OCI-LY7 (cell line): ENCODE measurements around the gene WDR7. TPM values are rescaled to one million over a fixed set of nuclear protein-coding genes. Genes with fewer than 3 reads are reported as not detected.

Experiments
- BruUV-seq: library from RNA; stranded (reverse); fragments of 400-500 nt; replicated peaks from 2 replicates; lab custom pipeline; 2021; lab: Mats Ljungman, UMichigan
- CTCF ChIA-PET: fragments of 300-600 bp; sonication (Branson Sonifier 250); formaldehyde crosslinking; loops from one replicate; lab custom pipeline; 2022; ENCODE audit warnings: antibody characterized with exemption; ENCODE audit not compliant: unreplicated experiment; lab: Charles Lee
- POLR2A ChIA-PET: fragments of 300-600 bp; sonication (Branson Sonifier 250); formaldehyde crosslinking; loops from one replicate; lab custom pipeline; 2022; ENCODE audit warnings: antibody characterized with exemption; lab: Charles Lee
- DNase-seq: peaks from one replicate; pipeline ENCODE4 v3.0.0-alpha.2; 2015; ENCODE audit warnings: low spot score
- H2AFZ ChIP-seq: fragments of 200-600 bp; sonication (generic), shearing (Covaris generic); 2 replicates; pipeline ENCODE4 v1.6.1; 2014; ENCODE audit warnings: mild to moderate bottlenecking, antibody characterized with exemption, low read length, moderate library complexity
- H3K27ac ChIP-seq: fragments of 200-600 bp; sonication (generic); 2 replicates; pipeline ENCODE4 v1.5.1; 2014; ENCODE audit warnings: mixed run types, low read depth, mild to moderate bottlenecking, moderate library complexity, low read length, inconsistent platforms; ENCODE audit not compliant: poor library complexity, severe bottlenecking
- H3K36me3 ChIP-seq: fragments of 200-600 bp; sonication (generic); 2 replicates; pipeline ENCODE4 v1.6.1; 2014; ENCODE audit warnings: mild to moderate bottlenecking, antibody characterized with exemption, low read length, moderate library complexity, mixed read lengths; ENCODE audit not compliant: insufficient read depth
- H3K4me1 ChIP-seq: fragments of 200-600 bp; sonication (generic); 2 replicates; pipeline ENCODE4 v1.5.1; 2014; ENCODE audit warnings: mild to moderate bottlenecking, low read length; ENCODE audit not compliant: insufficient read depth, poor library complexity, severe bottlenecking
- H3K4me2 ChIP-seq: fragments of 200-600 bp; sonication (generic); 2 replicates; pipeline ENCODE4 v1.6.1; 2014; ENCODE audit warnings: mild to moderate bottlenecking, low read length
- H3K4me3 ChIP-seq: fragments of 200-600 bp; sonication (generic); 2 replicates; pipeline ENCODE4 v1.5.1; 2014; ENCODE audit warnings: mild to moderate bottlenecking, low read depth, low read length; ENCODE audit not compliant: poor library complexity, severe bottlenecking
- H3K79me2 ChIP-seq: fragments of 200-600 bp; sonication (generic); 2 replicates; pipeline ENCODE4 v1.6.1; 2016; ENCODE audit warnings: low read depth, mild to moderate bottlenecking, low read length, moderate library complexity, mixed read lengths; ENCODE audit not compliant: insufficient read depth
- H3K9me2 ChIP-seq: fragments of 200-600 bp; sonication (generic); 2 replicates; pipeline ENCODE4 v1.6.1; 2016; ENCODE audit warnings: mild to moderate bottlenecking, low read length, mixed read lengths; ENCODE audit not compliant: insufficient read depth
- H3K9me3 ChIP-seq: fragments of 200-600 bp; sonication (generic); 2 replicates; pipeline ENCODE4 v1.6.1; 2014; ENCODE audit warnings: mild to moderate bottlenecking, mixed run types, low read length, mixed read lengths
- H4K20me1 ChIP-seq: fragments of 200-600 bp; sonication (generic); 2 replicates; pipeline ENCODE4 v1.6.1; 2014; ENCODE audit warnings: mild to moderate bottlenecking, antibody characterized with exemption, low read length, moderate library complexity, mixed read lengths; ENCODE audit not compliant: insufficient read depth
- EZH2phosphoT487 ChIP-seq: fragments of 200-600 bp; sonication (generic); IDR thresholded peaks from 2 replicates; pipeline ENCODE4 v1.6.1; 2018; ENCODE audit warnings: low read depth, borderline replicate concordance, mild to moderate bottlenecking, mixed run types, antibody characterized with exemption, low read length, moderate library complexity, mixed read lengths
- intact Hi-C: fragments of 100-400 bp; cut with micrococcal nuclease; formaldehyde crosslinking; loops from one replicate; pipeline ENCODE4 v1.10.0; 2022; ENCODE audit not compliant: unreplicated experiment
- total RNA-seq, 2 experiments: library from RNA; depleted of rRNA in 1 of 2; stranded (reverse); fragments of >200 nt in 1 of 2; shearing (Covaris generic) in 1 of 2; gene quantifications; 2 replicates each; pipeline ENCODE4 v1.2.3, GENCODE V29; 2014 to 2022
- TF ChIP-seq, protein P1 (sequence below): fragments of 200-600 bp; sonication (generic); conservative IDR thresholded peaks from 2 replicates; pipeline ENCODE4 v1.5.1; 2014; ENCODE audit warnings: mild to moderate bottlenecking, antibody characterized with exemption, low read length, moderate library complexity, mixed read lengths

WDR7 gene
- total RNA-seq, 2 experiments from 2014 or later: 13.2 to 17.1 TPM

DNA sequence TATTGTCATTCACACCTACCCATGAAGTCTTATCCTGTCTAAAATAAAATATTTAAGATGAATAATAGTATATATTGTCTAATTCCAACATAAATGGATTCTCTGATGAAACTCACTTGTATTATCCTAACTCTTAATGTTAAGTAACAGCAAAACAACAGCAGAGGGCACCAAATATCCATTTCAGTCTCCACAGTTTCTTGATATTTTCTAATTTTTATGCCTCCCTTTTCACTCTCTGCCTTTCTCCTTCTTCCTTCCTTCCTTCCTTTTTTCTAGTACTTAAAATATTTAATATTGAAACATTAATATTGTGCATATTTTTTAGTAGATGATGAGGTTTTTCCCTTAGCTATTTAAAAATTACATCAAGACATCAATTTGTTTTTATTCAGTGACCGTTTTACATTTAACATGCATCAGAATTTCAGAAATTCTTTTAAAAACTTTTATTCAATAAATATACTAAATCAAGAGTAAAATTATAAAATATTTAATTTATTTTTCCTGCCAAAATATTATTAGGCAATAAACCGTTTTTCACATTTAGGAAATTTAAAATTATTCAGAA lies 97.6 kb downstream of the WDR7 start:
- Histone ChIP-seq H2AFZ (no peak overlapping the region), H4K20me1 (no peaks in the 10 kb centered on the region), H3K9me2 (no peaks in the 10 kb centered on the region), H3K4me2 (no peak overlapping the region), H3K79me2 (no peaks in the 10 kb centered on the region), H3K4me3 (no peak overlapping the region), H3K4me1 (no peaks in the 10 kb centered on the region), H3K27ac (no peak overlapping the region), H3K36me3 (no peaks in the 10 kb centered on the region), H3K9me3 (no peaks in the 10 kb centered on the region)
- POLR2A ChIA-PET: interaction anchor here (0.7 kb wide), 1 partner anchor 182 kb away, joined by 3 read pairs; no protein-coding TSS in a partner anchor
- intact Hi-C loops: loop anchor here (2.0 kb wide), 1 partner anchor 698 kb away; no protein-coding TSS in a partner anchor
- BruUV-seq: no TSS peak
- DNase-seq: peak; percentile 7
- CTCF ChIA-PET: no interaction called here
- TF ChIP-seq EZH2phosphoT487: no peak
- TF ChIP-seq, protein P1, sequence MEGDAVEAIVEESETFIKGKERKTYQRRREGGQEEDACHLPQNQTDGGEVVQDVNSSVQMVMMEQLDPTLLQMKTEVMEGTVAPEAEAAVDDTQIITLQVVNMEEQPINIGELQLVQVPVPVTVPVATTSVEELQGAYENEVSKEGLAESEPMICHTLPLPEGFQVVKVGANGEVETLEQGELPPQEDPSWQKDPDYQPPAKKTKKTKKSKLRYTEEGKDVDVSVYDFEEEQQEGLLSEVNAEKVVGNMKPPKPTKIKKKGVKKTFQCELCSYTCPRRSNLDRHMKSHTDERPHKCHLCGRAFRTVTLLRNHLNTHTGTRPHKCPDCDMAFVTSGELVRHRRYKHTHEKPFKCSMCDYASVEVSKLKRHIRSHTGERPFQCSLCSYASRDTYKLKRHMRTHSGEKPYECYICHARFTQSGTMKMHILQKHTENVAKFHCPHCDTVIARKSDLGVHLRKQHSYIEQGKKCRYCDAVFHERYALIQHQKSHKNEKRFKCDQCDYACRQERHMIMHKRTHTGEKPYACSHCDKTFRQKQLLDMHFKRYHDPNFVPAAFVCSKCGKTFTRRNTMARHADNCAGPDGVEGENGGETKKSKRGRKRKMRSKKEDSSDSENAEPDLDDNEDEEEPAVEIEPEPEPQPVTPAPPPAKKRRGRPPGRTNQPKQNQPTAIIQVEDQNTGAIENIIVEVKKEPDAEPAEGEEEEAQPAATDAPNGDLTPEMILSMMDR: peak; percentile 68

DNA sequence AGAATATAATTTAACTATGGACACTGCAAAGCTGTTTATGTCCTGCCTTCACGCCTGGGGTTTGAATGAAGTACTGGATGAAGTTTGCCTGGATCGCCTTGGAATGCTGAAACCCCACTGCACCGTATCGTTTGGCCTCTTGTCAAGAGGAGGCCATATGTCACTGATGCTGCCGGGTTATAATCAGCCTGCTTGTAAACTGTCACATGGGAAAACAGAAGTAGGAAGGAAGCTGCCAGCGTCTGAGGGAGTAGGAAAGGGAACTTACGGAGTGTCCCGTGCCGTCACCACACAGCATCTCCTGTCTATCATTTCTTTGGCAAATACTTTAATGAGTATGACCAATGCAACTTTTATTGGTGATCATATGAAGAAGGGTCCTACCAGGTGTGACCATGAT lies 105.8 kb downstream of the WDR7 start:
- H4K20me1 ChIP-seq: no peaks in the 10 kb centered on the region
- intact Hi-C loops: no loop called here
- CTCF ChIA-PET: no interaction called here

DNA sequence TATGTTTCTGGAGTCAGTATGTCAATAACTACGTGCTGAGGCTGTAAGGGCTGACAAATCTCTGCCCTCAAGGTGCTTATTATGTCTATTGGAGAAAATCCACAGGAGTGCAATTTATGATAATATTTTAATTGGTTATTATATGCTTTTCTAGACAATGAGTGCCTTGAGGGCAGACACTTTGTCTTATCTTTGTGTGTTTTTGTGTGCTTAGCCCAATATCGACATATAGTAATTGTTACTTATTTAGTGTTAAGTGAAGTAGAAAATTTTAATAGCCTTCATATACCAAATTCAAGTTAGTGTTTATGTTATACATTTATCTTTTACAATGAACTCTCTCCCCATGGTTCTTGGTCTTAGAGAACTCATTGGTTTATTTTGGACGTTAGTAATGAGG lies 118.9 kb downstream of the WDR7 start:
- TF ChIP-seq, protein P1: no peak
- no peak for TF ChIP-seq EZH2phosphoT487
- Histone ChIP-seq H2AFZ (no peak overlapping the region), H3K27ac (no peak overlapping the region), H4K20me1 (no peaks in the 10 kb centered on the region), H3K4me1 (no peaks in the 10 kb centered on the region), H3K9me2 (no peaks in the 10 kb centered on the region), H3K4me3 (no peak overlapping the region), H3K79me2 (no peaks in the 10 kb centered on the region), H3K36me3 (no peaks in the 10 kb centered on the region), H3K9me3 (no peaks in the 10 kb centered on the region), H3K4me2 (no peak overlapping the region)
- no TSS peak for BruUV-seq
- CTCF ChIA-PET: no interaction called here
- POLR2A ChIA-PET: no interaction called here
- intact Hi-C loops: no loop called here
- no peak for DNase-seq

More for the DNA sequence above, 105.8 kb downstream of the WDR7 start:
- Histone ChIP-seq H3K36me3 (no peaks in the 10 kb centered on the region), H2AFZ (no peak overlapping the region), H3K4me3 (no peak overlapping the region), H3K79me2 (no peaks in the 10 kb centered on the region), H3K4me2 (no peak overlapping the region), H3K9me3 (no peaks in the 10 kb centered on the region), H3K27ac (no peak overlapping the region), H3K9me2 (no peaks in the 10 kb centered on the region), H3K4me1 (no peaks in the 10 kb centered on the region)
- no peak for TF ChIP-seq EZH2phosphoT487
- TF ChIP-seq, protein P1: no peak
- no TSS peak for BruUV-seq
- DNase-seq: no peak
- POLR2A ChIA-PET: no interaction called here
